ENCODE measurements around the gene SYNE1. TPM values are rescaled to one million over a fixed set of nuclear protein-coding genes. Genes with fewer than 3 reads are reported as not detected.

Gene SYNE1
- total RNA-seq, 2 experiments from 2014 or later, result 74.6 to 140 TPM

- ChIA-PET POLR2A (no interaction called here), CTCF (ENCODE audit: unreplicated experiment) (no interaction called here)
- intact Hi-C loops (cut with micrococcal nuclease; ENCODE audit: unreplicated experiment), result no loop called here
- H3K4me3 ChIP-seq (ENCODE audit: low read depth, low read length, poor library complexity, severe bottlenecking), result no peak overlapping the region
- no peak overlapping the region for H3K27ac ChIP-seq (ENCODE audit: low read depth, low read length, poor library complexity, severe bottlenecking)
- no peaks in the 10 kb centered on the region for H3K9me3 ChIP-seq (ENCODE audit: low read length)
- DNase-seq (ENCODE audit: low spot score), result no peak
- H4K20me1 ChIP-seq (ENCODE audit: insufficient read depth, low read length), result no peaks in the 10 kb centered on the region
- H2AFZ ChIP-seq (ENCODE audit: low read length), result no peak overlapping the region
- BruUV-seq (replicated peaks), result no TSS peak
- H3K79me2 ChIP-seq (ENCODE audit: insufficient read depth, low read depth, low read length), result no peaks in the 10 kb centered on the region
- H3K4me1 ChIP-seq (ENCODE audit: insufficient read depth, low read length, poor library complexity, severe bottlenecking), result no peaks in the 10 kb centered on the region
- no peaks in the 10 kb centered on the region for H3K9me2 ChIP-seq (ENCODE audit: insufficient read depth, low read length)
- H3K36me3 ChIP-seq (ENCODE audit: insufficient read depth, low read length), result peaks cover 82% of the 10 kb centered on the region
- no peak overlapping the region for H3K4me2 ChIP-seq (ENCODE audit: low read length)
- TF ChIP-seq EZH2phosphoT487 (IDR thresholded peaks at IDR 0.05; ENCODE audit: borderline replicate concordance, low read depth, low read length), result no peak
- no peak for TF ChIP-seq CTCF (conservative IDR thresholded peaks at IDR 0.05; ENCODE audit: low read length)
Measured at GRCh38 chr6:152204591-152204990, 432.6 kb downstream of the SYNE1 start.

GRCh38 chr6:152201120-152201519, 436.0 kb downstream of the SYNE1 start:
- no peaks in the 10 kb centered on the region for H3K4me1 ChIP-seq (ENCODE audit: insufficient read depth, low read length, poor library complexity, severe bottlenecking)
- no peak for DNase-seq (ENCODE audit: low spot score)
- TF ChIP-seq EZH2phosphoT487 (IDR thresholded peaks at IDR 0.05; ENCODE audit: borderline replicate concordance, low read depth, low read length), result no peak
- TF ChIP-seq CTCF (conservative IDR thresholded peaks at IDR 0.05; ENCODE audit: low read length), result no peak
- H2AFZ ChIP-seq (ENCODE audit: low read length), result no peak overlapping the region
- H3K27ac ChIP-seq (ENCODE audit: low read depth, low read length, poor library complexity, severe bottlenecking), result no peak overlapping the region
- ChIA-PET POLR2A (interaction anchor here (0.9 to 1.3 kb wide), 2 partner anchors 16 to 143 kb away, joined by 4 read pairs; no protein-coding TSS in a partner anchor), CTCF (ENCODE audit: unreplicated experiment) (no interaction called here)
- no TSS peak for BruUV-seq (replicated peaks)
- no peaks in the 10 kb centered on the region for H3K9me3 ChIP-seq (ENCODE audit: low read length)
- H3K36me3 ChIP-seq (ENCODE audit: insufficient read depth, low read length), result peaks cover 93% of the 10 kb centered on the region
- no peaks in the 10 kb centered on the region for H3K9me2 ChIP-seq (ENCODE audit: insufficient read depth, low read length)
- no peak overlapping the region for H3K4me2 ChIP-seq (ENCODE audit: low read length)
- no peaks in the 10 kb centered on the region for H3K79me2 ChIP-seq (ENCODE audit: insufficient read depth, low read depth, low read length)
- no peaks in the 10 kb centered on the region for H4K20me1 ChIP-seq (ENCODE audit: insufficient read depth, low read length)
- no peak overlapping the region for H3K4me3 ChIP-seq (ENCODE audit: low read depth, low read length, poor library complexity, severe bottlenecking)
- intact Hi-C loops (cut with micrococcal nuclease; ENCODE audit: unreplicated experiment), result no loop called here

GRCh38 chr6:152195896-152196295, 441.3 kb downstream of the SYNE1 start:
- BruUV-seq (replicated peaks), result no TSS peak
- Histone ChIP-seq H3K4me1 (ENCODE audit: insufficient read depth, low read length, poor library complexity, severe bottlenecking) (no peaks in the 10 kb centered on the region), H3K9me3 (ENCODE audit: low read length) (no peaks in the 10 kb centered on the region), H3K4me2 (ENCODE audit: low read length) (no peak overlapping the region), H3K27ac (ENCODE audit: low read depth, low read length, poor library complexity, severe bottlenecking) (no peak overlapping the region), H3K79me2 (ENCODE audit: insufficient read depth, low read depth, low read length) (no peaks in the 10 kb centered on the region), H3K36me3 (ENCODE audit: insufficient read depth, low read length) (peaks cover 64% of the 10 kb centered on the region), H3K4me3 (ENCODE audit: low read depth, low read length, poor library complexity, severe bottlenecking) (no peak overlapping the region), H4K20me1 (ENCODE audit: insufficient read depth, low read length) (no peaks in the 10 kb centered on the region), H3K9me2 (ENCODE audit: insufficient read depth, low read length) (no peaks in the 10 kb centered on the region), H2AFZ (ENCODE audit: low read length) (no peak overlapping the region)
- DNase-seq (ENCODE audit: low spot score), result no peak
- ChIA-PET POLR2A (interaction anchor here (0.6 to 2.0 kb wide), 3 partner anchors 11 to 159 kb away, joined by 3 to 7 read pairs (median 5); no protein-coding TSS in a partner anchor), CTCF (ENCODE audit: unreplicated experiment) (no interaction called here)
- intact Hi-C loops (cut with micrococcal nuclease; ENCODE audit: unreplicated experiment), result no loop called here
- no peak for TF ChIP-seq EZH2phosphoT487 (IDR thresholded peaks at IDR 0.05; ENCODE audit: borderline replicate concordance, low read depth, low read length)
- no peak for TF ChIP-seq CTCF (conservative IDR thresholded peaks at IDR 0.05; ENCODE audit: low read length)

Data from OCI-LY7 (cell line).